GM19463 (cell line): ENCODE measurements around the gene SOHLH1.

ENCODE experiments used
- ATAC-seq: cut with Tn5 transposase; IDR thresholded peaks from one replicate; pipeline ENCODE4 v1.9.1; 2021; ENCODE audit warnings: mild to moderate bottlenecking, moderate library complexity; ENCODE audit not compliant: unreplicated experiment

SOHLH1 gene

GRCh38 chr9:135662758-135663450, 36.4 kb downstream of the SOHLH1 start, which contains the start of gene LCN9:
TSS of gene LCN9 (plus strand) at chr9:135663309. CDS start at chr9:135663322, 13 bp downstream.
- no peak for ATAC-seq

- no peak for ATAC-seq
Measured at GRCh38 chr9:135661816-135662560, 37.3 kb downstream of the SOHLH1 start.

- ATAC-seq: no peak
Measured at GRCh38 chr9:135660407-135660806, 38.9 kb downstream of the SOHLH1 start.

- no peak for ATAC-seq
Measured at GRCh38 chr9:135659252-135659651, 40.0 kb downstream of the SOHLH1 start.

GRCh38 chr9:135657416-135657815, 41.9 kb downstream of the SOHLH1 start:
- no peak for ATAC-seq

- no peak for ATAC-seq
Measured at GRCh38 chr9:135655317-135655716, 44.0 kb downstream of the SOHLH1 start.

- no peak for ATAC-seq
Measured at GRCh38 chr9:135650408-135650807, 48.9 kb downstream of the SOHLH1 start.

- ATAC-seq: no peak
Measured at GRCh38 chr9:135649508-135649907, 49.8 kb downstream of the SOHLH1 start.

- ATAC-seq: no peak
Measured at GRCh38 chr9:135648494-135649410, 50.5 kb downstream of the SOHLH1 start.

GRCh38 chr9:135647884-135648283, 51.4 kb downstream of the SOHLH1 start:
- ATAC-seq: no peak

GRCh38 chr9:135644631-135645218, 54.6 kb downstream of the SOHLH1 start:
- no peak for ATAC-seq
